HK-2 (cell line): ENCODE data around the gene GDPD1.
"Not testable (repeated sequence)": the region's sequence is repeated elsewhere in the genome, so short reads cannot be mapped to it uniquely, and the experiment has no call there.

ENCODE experiments used
- DNase-seq: peaks from one replicate; pipeline ENCODE4 v3.0.0-alpha.2; 2018; ENCODE audit not compliant: unreplicated experiment

The GDPD1 gene

GRCh38 chr17:59220328-59221158 lies at the start of gene GDPD1:
Gene GDPD1 (plus strand): TSS chr17:59220511. CDS start chr17:59220610, 99 bp downstream.
- DNase-seq: peak; percentile 97

DNA sequence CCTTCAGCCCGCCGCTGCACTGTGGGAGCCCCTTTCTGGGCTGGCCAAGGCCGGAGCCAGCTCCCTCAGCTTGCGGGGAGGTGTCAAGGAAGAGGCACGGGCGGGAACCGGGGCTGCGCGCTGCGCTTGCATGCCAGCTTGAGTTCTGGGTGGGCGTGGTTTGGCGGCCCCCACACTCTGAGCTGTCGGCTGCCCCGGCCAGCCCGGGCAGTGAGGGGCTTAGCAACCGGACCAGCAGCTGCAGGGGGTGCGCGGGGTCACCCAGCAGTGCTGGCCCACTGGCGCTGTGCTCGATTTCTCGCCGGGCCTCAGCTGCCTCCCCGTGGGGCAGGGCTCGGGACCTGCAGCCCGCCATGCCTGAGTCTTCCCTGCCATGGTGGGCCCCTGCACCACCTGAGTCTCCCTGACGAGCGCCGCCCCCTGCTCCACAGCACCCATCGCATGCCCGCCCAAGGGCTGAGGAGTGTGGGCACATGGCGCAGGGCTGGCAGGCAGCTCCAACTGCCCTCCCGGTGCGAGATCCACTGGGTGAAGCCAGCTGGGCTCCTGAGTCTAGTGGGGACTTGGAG lies 47.8 kb upstream of the GDPD1 start:
- DNase-seq: no peak

- DNase-seq: no peak
Observed at GRCh38 chr17:59174671-59175070, 45.6 kb upstream of the GDPD1 start.

DNA sequence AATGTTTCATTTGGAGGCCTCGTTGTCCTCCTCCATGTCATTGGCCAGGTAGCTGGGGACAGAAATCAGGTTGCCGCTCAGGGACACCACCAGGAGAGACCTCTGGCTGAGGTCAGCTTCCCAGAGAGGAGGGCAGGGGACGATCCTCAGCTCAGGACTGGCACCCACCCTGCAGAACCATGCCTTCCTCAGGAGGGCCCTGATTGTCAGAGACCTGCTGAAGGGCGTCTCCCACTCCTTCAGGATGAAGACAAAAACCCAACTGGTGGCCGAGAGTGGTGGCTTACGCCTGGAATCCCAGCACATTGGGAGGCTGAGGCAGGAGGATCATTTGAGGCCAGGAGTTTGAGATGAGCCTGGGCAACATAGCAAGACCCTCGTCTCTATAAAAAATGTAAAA lies 45.2 kb upstream of the GDPD1 start:
- no peak for DNase-seq

- DNase-seq: no peak
Observed at GRCh38 chr17:59178266-59178985, 41.9 kb upstream of the GDPD1 start.

DNA sequence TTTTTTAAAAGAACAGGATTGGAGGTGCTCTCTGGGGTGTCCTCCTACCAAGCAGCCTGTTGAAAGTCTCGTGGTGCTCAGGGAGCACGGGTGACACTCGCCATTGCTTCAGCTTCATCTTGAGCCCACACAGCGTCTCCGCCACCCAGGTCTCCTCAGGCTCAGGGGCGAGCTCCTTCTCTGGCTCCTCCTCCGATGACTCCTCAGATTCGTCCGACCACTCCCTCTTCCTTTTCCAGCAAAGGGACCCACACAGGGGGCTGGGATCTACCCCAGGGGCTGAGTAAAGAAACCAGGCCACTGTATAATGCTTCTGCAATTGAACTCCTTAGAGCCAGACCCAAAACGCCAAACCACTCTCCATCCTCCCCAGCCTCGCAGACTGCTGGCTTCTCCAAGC lies 40.7 kb upstream of the GDPD1 start:
- not testable (repeated sequence) for DNase-seq

DNA sequence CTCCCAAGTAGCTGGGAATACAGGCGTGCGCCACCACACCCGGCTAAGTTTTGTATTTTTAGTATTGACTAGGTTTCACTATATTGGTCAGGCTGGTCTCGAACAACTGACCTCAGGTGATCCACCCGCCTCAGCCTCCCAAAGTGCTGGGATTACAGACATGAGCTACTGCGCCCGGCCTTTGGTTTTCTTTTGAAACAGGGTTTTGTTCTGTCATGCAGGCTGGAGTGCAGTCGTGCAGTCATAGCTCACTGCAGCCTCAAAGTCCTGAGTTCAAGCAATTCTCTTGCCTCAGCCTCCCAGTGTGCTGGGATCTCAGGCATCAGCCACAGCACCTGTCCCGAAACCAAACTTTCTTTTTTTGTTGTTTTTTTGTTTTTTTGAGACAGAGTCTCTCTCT lies 39.7 kb upstream of the GDPD1 start:
- no peak for DNase-seq

GRCh38 chr17:59181481-59181880 lies 38.8 kb upstream of the GDPD1 start:
- DNase-seq: no peak

DNA sequence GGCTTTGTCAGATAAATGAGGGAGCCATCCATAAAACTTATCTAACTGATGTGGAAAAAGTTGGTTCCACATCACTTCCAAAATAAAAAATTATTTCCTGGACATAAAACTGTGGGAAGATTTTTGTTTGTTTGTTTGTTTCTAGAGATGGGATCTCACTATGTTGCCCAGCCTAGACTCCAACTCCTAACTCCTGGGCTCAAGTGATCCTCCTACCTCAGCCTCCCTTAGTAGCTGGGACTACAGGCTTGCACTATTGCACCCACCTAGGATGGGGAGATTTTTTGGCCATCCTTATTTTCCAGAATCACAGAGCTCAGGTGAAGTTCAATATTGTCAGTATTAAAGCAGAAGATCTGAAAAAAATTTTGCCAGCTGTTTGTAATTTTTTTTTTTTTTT lies 34.3 kb upstream of the GDPD1 start:
- DNase-seq: no peak

- DNase-seq: no peak
Observed at GRCh38 chr17:59186850-59187249, 33.5 kb upstream of the GDPD1 start.

DNA sequence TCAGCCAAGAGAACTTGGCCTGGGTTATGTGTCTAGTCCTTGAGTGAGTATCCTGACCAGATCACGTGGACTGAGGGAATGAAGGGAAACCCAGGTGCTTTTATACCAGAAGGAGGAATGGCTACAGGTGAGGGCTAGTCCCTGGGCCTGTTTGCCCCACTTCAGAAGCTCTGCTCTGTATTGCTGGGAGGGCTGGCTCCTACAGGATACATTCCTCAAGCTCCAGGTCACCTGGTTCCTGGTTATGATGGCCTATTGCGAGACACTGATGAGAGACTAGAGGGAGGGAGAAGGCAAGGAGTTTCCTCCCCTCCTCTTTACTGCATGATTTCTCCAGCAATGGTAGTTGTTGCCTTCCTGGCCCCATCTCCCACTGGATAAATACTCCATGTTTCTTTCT lies 29.5 kb upstream of the GDPD1 start:
- DNase-seq: no peak

DNA sequence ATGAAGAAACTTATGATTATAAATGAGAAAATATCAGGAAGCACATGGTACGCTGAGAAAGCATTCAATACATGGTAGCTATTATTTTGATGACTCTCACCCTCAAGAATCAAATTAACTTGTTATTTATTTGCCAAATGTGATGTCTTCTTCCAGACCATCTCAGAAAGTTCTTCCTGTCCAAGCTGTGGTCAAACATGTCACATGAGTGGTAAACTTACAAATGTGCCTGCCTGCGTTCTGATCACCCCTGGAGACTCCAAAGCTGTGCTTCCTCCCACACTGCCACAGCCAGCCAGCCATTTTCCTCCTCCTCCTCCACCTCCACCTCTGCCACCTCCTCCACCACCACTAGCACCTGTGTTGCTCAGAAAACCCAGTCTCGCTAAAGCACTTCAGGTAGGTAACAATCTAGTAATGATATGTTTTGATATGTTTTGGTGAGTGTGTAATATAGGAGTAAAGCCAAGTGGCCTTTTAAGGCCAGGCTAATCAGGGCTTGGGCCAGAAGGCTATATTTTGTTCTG lies 26.9 kb upstream of the GDPD1 start:
- no peak for DNase-seq

GRCh38 chr17:59199398-59199797 lies 20.9 kb upstream of the GDPD1 start:
- DNase-seq: no peak

DNA sequence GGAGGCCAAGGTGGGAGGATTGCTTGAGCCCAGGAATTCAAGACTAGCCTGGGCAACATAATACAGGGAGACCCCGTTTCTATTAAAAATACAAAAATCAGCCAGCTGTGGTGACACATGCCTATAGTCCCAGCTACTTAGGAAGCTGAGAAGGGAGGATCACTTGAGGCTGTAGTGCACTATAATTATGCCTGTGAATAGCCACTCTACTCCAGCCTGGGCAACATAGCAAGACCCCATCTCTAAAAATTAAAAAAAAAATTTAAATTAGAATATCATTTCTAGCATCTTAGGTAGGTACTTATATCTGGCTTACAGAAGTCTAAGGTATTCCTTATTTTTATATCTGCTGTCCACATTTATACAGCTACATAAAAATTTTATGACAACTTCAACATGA lies 18.0 kb upstream of the GDPD1 start:
- DNase-seq: no peak

DNA sequence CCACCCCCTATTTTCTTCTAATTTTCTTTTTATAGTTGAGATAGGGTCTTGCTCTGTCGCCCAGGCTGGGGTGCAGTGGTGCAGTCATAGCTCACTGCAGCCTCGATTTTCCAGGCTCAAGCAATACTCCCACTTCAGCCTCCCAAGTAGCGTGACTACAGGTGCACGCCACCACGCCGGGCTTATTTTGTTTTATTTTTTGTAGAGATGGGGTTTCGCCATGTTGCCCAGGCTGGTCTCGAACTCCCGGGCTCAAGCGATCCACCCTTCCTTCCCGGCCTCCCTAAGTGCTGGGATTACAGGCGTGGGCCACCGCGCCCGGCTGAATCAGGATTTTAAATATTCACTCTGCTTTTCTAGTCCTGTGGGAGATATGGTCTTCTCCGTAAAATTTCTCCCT lies 941 bp upstream of the GDPD1 start:
- DNase-seq: no peak

DNA sequence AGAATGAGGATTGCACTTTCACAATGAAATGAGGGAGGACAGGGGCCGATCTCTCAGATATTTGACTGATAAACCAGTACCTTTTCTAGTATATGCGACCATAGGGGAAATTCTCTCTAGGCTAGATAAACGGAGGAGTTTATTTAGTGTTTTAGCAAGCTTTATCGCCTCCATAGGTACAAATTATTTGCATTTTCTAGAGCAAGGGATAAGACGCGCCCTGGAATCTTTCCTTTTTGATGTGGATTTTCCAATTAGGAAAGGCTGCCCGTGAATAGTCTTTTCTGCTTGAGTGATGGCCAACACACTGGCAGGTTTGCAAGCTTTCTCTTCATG lies 351 bp upstream of the GDPD1 start:
- DNase-seq: peak; percentile 7

DNA sequence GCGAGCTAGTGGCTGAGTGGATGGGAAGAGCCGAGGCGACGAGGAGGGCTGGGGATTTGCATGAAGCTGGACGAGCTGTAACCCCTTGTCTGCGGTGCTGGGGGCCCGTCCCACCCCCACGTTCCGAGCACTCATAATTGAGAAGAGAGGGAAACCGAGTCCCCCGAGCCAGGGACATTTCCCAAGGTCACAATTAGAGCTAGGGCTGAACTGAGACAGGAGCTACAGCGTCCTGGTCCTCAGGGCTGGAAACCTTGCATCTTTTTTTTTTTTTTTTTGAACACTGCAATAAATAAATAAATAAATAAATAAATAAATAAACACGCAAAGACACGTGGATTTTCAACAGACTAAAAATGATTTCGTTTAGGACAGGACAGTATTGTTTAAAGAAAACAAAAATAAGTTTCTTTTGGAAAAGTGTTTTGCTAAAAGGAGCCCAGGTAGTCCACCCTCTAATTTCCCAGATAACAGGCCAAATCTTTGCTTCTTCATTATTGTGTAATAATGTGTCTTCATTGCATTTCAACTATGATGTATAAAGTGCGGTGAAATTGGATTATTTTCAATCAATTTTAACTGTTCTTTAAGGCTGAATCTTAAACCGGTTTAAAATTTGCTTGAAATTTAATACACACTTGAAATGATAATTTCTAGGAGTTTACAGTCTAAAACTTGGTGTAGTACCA lies 992 bp downstream of the GDPD1 start:
- DNase-seq: no peak

GRCh38 chr17:59223813-59224212 lies 3.5 kb downstream of the GDPD1 start:
- DNase-seq: no peak

DNA sequence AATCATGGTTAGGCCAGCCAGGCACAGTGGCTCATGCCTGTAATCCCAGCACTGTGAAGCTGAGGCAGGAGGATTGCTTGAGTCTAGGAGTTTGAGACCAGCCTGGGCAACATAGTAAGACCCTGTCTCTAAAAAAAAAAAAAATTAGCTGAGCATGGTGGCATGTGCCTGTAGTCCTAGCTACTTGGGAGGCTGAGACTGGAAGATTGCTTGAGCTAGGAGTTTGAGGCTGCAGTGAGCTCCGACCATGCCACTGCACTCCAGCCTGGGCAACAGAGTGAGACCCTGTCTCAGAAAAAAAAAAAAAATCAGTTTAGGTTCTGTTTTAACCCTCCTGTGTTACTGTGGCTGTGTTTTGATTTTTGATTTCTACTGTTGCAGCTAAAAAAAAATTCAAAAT lies 8.3 kb downstream of the GDPD1 start:
- DNase-seq: not testable (repeated sequence)

DNA sequence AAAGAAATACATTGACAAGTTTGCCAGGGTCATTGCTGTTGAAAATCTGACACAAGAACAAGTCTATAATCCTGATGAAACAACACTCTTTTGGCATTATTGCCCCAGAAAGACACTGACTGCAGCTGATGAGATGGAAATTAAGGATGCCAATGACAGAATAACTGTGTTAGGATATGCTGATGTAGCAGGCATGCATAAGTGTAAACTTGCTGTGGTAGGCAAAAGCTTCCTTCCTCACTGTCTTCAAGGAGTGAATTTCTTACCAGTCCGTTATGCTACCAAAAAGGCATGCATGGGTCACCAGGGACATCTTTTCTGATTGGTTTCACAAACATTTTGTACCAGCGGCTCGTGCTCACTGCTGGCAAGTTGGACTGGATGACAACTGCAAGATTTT lies 10.5 kb downstream of the GDPD1 start:
- DNase-seq: no peak

GRCh38 chr17:59234631-59235030 lies 14.3 kb downstream of the GDPD1 start:
- DNase-seq: no peak

DNA sequence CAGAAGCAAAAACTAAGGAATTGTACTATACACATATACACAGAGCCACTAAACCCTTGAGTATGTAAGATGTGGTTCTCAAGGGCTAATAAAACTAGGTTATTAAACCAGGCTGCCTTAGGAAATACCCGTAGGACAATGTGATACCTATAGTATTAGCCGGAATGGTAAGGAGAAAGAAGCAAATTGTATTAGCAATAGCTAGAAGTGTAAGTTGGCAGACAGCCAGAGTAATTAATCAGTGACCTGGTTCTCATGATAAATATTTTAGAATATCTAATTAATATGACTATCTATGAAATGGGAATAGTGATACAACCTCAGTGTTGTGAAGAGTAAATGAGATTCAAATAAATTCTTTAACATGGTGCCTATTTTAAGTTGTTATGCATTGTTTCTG lies 18.6 kb downstream of the GDPD1 start:
- DNase-seq: no peak
